Measurements from ENCODE around the gene KDM8. TPM values are rescaled to one million over a fixed set of nuclear protein-coding genes. Genes with fewer than 3 reads are reported as not detected.

The KDM8 gene
- total and polyA plus RNA-seq, 5 donors, result 3.1 to 6.1 (median 5.0) TPM

GRCh38 chr16:27232061-27232900 lies 29.0 kb downstream of the KDM8 start:
- WGBS, result 75% methylated on average over 26 of the region's 26 CpGs
- Histone ChIP-seq H3K9me3 (ENCODE audit: control insufficient read depth, low read length) (no peaks in the 10 kb centered on the region), H3K27ac (ENCODE audit: low read length) (no peak overlapping the region), H3K4me3 (ENCODE audit: low read length) (no peak overlapping the region), H3K27me3 (ENCODE audit: control insufficient read depth, insufficient read depth) (no peaks in the 10 kb centered on the region), H3K4me1 (ENCODE audit: control insufficient read depth, insufficient read depth, low read length) (peaks cover 7% of the 10 kb centered on the region)
- ATAC-seq, result no peak
- peak; percentile 58 to 74 (median 70) for DNase-seq
- intact Hi-C loops (cut with DNase I), result loop anchor here (5.0 to 10.0 kb wide), 4 partner anchors 35 to 223 kb away; partner anchors contain the start of genes IL4R (in 1 of the 4) and NSMCE1 (in 1 of the 4)

GRCh38 chr16:27232901-27233625 lies 29.7 kb downstream of the KDM8 start:
- no peaks in the 10 kb centered on the region for H3K27me3 ChIP-seq (ENCODE audit: control insufficient read depth, insufficient read depth)
- H3K9me3 ChIP-seq (ENCODE audit: control insufficient read depth, low read length), result no peaks in the 10 kb centered on the region
- no peak for ATAC-seq
- H3K4me1 ChIP-seq (ENCODE audit: control insufficient read depth, insufficient read depth, low read length), result peaks cover 11% of the 10 kb centered on the region
- no peak for DNase-seq
- WGBS, result 85% methylated on average over 13 of the region's 13 CpGs
- no peak overlapping the region for H3K4me3 ChIP-seq (ENCODE audit: low read length)
- intact Hi-C loops (cut with DNase I), result loop anchor here (5.0 to 10.0 kb wide), 4 partner anchors 34 to 222 kb away; partner anchors contain the start of genes IL4R (in 1 of the 4) and NSMCE1 (in 1 of the 4)
- no peak overlapping the region for H3K27ac ChIP-seq (ENCODE audit: low read length)

- WGBS, result 95% methylated on average over 6 of the region's 6 CpGs
- Histone ChIP-seq H3K9me3 (ENCODE audit: control insufficient read depth, low read length) (no peaks in the 10 kb centered on the region), H3K27ac (ENCODE audit: low read length) (no peak overlapping the region), H3K4me1 (ENCODE audit: control insufficient read depth, insufficient read depth, low read length) (peaks cover 14% of the 10 kb centered on the region), H3K27me3 (ENCODE audit: control insufficient read depth, insufficient read depth) (no peaks in the 10 kb centered on the region), H3K4me3 (ENCODE audit: low read length) (no peak overlapping the region)
- intact Hi-C loops (cut with DNase I), result loop anchor here (2.0 to 10.0 kb wide), 6 partner anchors 34 to 221 kb away; partner anchors contain the start of genes IL4R (in 1 of the 4) and NSMCE1 (in 1 of the 4)
- ATAC-seq (no peak), DNase-seq (peak in 1 of 3 donors; percentile 31)
These were observed 30.4 kb downstream of the KDM8 start for GRCh38 chr16:27233731-27234130.

- intact Hi-C loops (cut with DNase I), result loop anchor here (2.0 to 10.0 kb wide), 6 partner anchors 33 to 221 kb away; partner anchors contain the start of genes IL4R (in 1 of the 4) and NSMCE1 (in 1 of the 4)
- WGBS, result 88% methylated on average over 8 of the region's 8 CpGs
- ATAC-seq, result no peak
- Histone ChIP-seq H3K27me3 (ENCODE audit: control insufficient read depth, insufficient read depth) (no peaks in the 10 kb centered on the region), H3K4me3 (ENCODE audit: low read length) (no peak overlapping the region), H3K4me1 (ENCODE audit: control insufficient read depth, insufficient read depth, low read length) (peaks cover 14% of the 10 kb centered on the region), H3K27ac (ENCODE audit: low read length) (no peak overlapping the region), H3K9me3 (ENCODE audit: control insufficient read depth, low read length) (no peaks in the 10 kb centered on the region)
- peak in 1 of 3 donors; percentile 47 for DNase-seq
These were observed 30.8 kb downstream of the KDM8 start for GRCh38 chr16:27234171-27234570.

GRCh38 chr16:27234603-27235002 lies 31.3 kb downstream of the KDM8 start:
- no peak for DNase-seq
- H3K4me1 ChIP-seq (ENCODE audit: control insufficient read depth, insufficient read depth, low read length), result peaks cover 14% of the 10 kb centered on the region
- no peaks in the 10 kb centered on the region for H3K9me3 ChIP-seq (ENCODE audit: control insufficient read depth, low read length)
- H3K4me3 ChIP-seq (ENCODE audit: low read length), result no peak overlapping the region
- intact Hi-C loops (cut with DNase I), result loop anchor here (2.0 to 10.0 kb wide), 6 partner anchors 33 to 220 kb away; partner anchors contain the start of genes IL4R (in 1 of the 4) and NSMCE1 (in 1 of the 4)
- no peak for ATAC-seq
- H3K27ac ChIP-seq (ENCODE audit: low read length), result peak overlapping the region; percentile 44
- 30% methylated on average over 4 of the region's 4 CpGs for WGBS
- H3K27me3 ChIP-seq (ENCODE audit: control insufficient read depth, insufficient read depth), result no peaks in the 10 kb centered on the region

- Histone ChIP-seq H3K27me3 (ENCODE audit: control insufficient read depth, insufficient read depth) (no peaks in the 10 kb centered on the region), H3K27ac (ENCODE audit: low read length) (peak overlapping the region; percentile 81), H3K4me1 (ENCODE audit: control insufficient read depth, insufficient read depth, low read length) (peaks cover 14% of the 10 kb centered on the region), H3K9me3 (ENCODE audit: control insufficient read depth, low read length) (no peaks in the 10 kb centered on the region), H3K4me3 (ENCODE audit: low read length) (no peak overlapping the region)
- DNase-seq (peak; percentile 93 to 95 (median 94)), ATAC-seq (peak; percentile 70 to 85)
- intact Hi-C loops (cut with DNase I), result loop anchor here (2.0 to 10.0 kb wide), 5 partner anchors 80 to 220 kb away; partner anchors contain the start of gene IL4R (in 1 of the 4)
- WGBS, result 17% methylated on average over 23 of the region's 23 CpGs
These were observed 32.0 kb downstream of the KDM8 start for GRCh38 chr16:27235055-27235937.

- no peak for ATAC-seq
- Histone ChIP-seq H3K27ac (ENCODE audit: low read length) (peak overlapping the region; percentile 81), H3K4me1 (ENCODE audit: control insufficient read depth, insufficient read depth, low read length) (peaks cover 14% of the 10 kb centered on the region), H3K27me3 (ENCODE audit: control insufficient read depth, insufficient read depth) (no peaks in the 10 kb centered on the region), H3K4me3 (ENCODE audit: low read length) (no peak overlapping the region), H3K9me3 (ENCODE audit: control insufficient read depth, low read length) (no peaks in the 10 kb centered on the region)
- WGBS, result 92% methylated on average over 8 of the region's 8 CpGs
- DNase-seq, result peak in 1 of 3 donors; percentile 46
- intact Hi-C loops (cut with DNase I), result loop anchor here (2.0 to 10.0 kb wide), 5 partner anchors 79 to 219 kb away; partner anchors contain the start of gene IL4R (in 1 of the 4)
These were observed 32.6 kb downstream of the KDM8 start for GRCh38 chr16:27235938-27236245.

- intact Hi-C loops (cut with DNase I), result loop anchor here (10.0 kb wide), 3 partner anchors 78 to 218 kb away; partner anchors contain the start of gene IL4R (in 1 of the 4)
- Histone ChIP-seq H3K27ac (ENCODE audit: low read length) (peak overlapping the region; percentile 49), H3K4me1 (ENCODE audit: control insufficient read depth, insufficient read depth, low read length) (peaks cover 16% of the 10 kb centered on the region), H3K27me3 (ENCODE audit: control insufficient read depth, insufficient read depth) (no peaks in the 10 kb centered on the region), H3K9me3 (ENCODE audit: control insufficient read depth, low read length) (no peaks in the 10 kb centered on the region), H3K4me3 (ENCODE audit: low read length) (no peak overlapping the region)
- DNase-seq (no peak), ATAC-seq (no peak)
- 75% methylated on average over 8 of the region's 8 CpGs for WGBS
These were observed 33.4 kb downstream of the KDM8 start for GRCh38 chr16:27236635-27237218.

- no peaks in the 10 kb centered on the region for H3K27me3 ChIP-seq (ENCODE audit: control insufficient read depth, insufficient read depth)
- H3K4me3 ChIP-seq (ENCODE audit: low read length), result no peak overlapping the region
- H3K9me3 ChIP-seq (ENCODE audit: control insufficient read depth, low read length), result no peaks in the 10 kb centered on the region
- peak overlapping the region; percentile 49 for H3K27ac ChIP-seq (ENCODE audit: low read length)
- DNase-seq (peak in 1 of 3 donors; percentile 57), ATAC-seq (peak; percentile 2 to 38)
- intact Hi-C loops (cut with DNase I), result loop anchor here (10.0 kb wide), 3 partner anchors 77 to 217 kb away; partner anchors contain the start of gene IL4R (in 1 of the 4)
- H3K4me1 ChIP-seq (ENCODE audit: control insufficient read depth, insufficient read depth, low read length), result peaks cover 16% of the 10 kb centered on the region
- WGBS, result 53% methylated on average over 22 of the region's 22 CpGs
These were observed 34.1 kb downstream of the KDM8 start for GRCh38 chr16:27237219-27238015.
